Measurements from ENCODE around the gene TADA2B.

DNA sequence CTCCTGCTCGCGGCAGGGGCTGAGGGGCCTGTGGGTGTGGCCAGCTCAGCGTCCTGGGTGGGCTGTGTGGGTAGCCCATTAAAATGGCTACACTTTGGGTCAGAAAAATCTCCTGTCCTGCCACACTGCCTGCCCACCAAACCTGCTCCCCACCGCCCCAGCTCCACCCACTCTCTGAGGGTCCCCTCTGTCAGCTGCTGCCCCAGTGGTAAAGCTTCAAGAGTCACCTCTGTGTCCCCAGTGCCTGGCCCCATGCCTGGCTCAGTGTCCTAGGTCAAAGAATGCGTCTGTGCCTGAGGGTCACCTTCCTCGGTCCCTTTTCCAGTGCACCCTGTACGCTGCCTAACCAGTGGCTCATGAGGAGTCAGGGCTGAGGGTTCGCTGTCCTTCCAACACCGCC is 24.9 kb upstream of the TADA2B start:
- TF ChIP-seq, protein P1, sequence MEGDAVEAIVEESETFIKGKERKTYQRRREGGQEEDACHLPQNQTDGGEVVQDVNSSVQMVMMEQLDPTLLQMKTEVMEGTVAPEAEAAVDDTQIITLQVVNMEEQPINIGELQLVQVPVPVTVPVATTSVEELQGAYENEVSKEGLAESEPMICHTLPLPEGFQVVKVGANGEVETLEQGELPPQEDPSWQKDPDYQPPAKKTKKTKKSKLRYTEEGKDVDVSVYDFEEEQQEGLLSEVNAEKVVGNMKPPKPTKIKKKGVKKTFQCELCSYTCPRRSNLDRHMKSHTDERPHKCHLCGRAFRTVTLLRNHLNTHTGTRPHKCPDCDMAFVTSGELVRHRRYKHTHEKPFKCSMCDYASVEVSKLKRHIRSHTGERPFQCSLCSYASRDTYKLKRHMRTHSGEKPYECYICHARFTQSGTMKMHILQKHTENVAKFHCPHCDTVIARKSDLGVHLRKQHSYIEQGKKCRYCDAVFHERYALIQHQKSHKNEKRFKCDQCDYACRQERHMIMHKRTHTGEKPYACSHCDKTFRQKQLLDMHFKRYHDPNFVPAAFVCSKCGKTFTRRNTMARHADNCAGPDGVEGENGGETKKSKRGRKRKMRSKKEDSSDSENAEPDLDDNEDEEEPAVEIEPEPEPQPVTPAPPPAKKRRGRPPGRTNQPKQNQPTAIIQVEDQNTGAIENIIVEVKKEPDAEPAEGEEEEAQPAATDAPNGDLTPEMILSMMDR (IDR thresholded peaks at IDR 0.05), result no peak
- no peak for TF ChIP-seq POLR2A (IDR thresholded peaks at IDR 0.05)
